Non-pigmented ciliary epithelial cell (primary cell): Measurements from ENCODE around the gene ACTN2.

Source experiments
- DNase-seq: peaks from one replicate; pipeline ENCODE4 v3.0.0-alpha.2; 2010; ENCODE audit warnings: low read depth

ACTN2 gene

DNA sequence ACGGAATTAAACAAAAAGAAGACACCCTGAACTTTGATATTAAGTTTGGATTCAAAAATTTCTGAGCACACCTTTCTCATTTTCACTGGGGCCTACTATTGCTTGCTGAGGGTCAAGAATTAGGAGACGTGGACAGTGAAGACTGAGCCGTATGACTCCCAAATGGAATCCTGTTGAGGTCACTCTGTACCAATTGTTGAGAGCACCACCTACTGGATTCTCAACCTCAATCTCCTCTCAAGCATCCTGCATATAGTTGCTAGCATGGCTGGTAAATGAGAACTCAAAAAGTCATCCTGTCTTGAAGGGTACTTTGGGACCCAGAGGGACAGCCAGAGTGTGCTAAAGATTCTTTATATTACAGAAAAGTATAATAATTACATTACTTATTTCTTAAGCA lies 88.6 kb downstream of the ACTN2 start:
- DNase-seq = no peak

DNA sequence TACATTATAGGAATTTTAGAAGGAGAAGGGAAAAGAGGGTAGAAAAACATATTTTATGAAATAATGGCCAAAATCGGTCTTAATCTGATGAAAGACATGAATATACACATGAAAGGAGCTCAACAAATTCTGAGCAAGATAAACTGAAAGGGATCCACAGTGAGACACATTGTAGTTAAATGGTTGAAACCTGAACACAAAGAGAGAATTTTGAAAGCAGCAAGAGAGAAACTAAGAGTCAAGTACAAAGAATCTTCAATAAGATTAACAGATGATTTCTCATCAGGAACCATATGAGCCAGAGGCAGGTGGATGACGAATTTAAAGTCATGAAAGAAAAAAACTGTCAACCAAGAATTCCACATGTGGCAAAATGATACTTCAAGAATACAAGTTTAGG lies 93.0 kb downstream of the ACTN2 start:
- DNase-seq = no peak

DNA sequence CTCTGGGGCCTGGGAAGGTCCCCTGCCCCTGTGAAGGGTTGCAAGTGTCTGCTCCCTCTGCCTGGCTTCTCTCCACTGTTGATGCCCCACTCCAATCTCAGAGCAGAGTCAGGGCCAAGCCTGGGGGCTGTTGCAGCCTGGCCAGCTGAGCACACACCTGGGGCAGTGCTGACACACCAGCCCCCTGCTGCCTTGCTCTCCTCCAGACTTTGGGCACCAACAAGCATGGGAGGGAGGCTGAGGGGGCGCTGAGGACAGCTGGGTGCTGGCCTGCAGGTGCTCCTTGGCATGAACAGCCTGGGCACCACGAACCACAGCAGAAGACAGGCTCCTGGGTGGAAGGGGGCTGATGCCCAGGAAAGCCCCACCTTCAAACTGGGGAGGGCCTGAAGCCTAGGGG lies 99.2 kb downstream of the ACTN2 start:
- DNase-seq = no peak

DNA sequence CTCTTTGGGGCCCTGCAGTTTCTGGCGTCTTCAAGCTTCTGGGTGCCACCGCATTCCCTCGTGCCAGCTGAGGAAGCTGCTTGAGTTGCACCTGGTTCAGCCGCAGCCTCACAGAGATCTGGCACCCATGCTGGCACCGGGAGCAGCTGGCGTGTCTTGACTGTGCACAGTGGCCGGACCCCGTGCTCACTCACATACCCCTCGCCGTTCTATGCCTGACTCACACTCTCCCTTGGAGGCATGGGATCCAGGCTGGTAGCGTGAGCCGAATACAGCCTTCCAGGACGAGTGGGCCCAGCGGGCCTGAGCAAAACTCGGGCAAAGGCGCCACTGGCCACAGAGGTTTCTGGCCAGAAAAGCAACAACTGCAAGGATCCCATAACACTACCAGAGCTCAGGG lies 100.2 kb downstream of the ACTN2 start:
- DNase-seq = no peak

DNA sequence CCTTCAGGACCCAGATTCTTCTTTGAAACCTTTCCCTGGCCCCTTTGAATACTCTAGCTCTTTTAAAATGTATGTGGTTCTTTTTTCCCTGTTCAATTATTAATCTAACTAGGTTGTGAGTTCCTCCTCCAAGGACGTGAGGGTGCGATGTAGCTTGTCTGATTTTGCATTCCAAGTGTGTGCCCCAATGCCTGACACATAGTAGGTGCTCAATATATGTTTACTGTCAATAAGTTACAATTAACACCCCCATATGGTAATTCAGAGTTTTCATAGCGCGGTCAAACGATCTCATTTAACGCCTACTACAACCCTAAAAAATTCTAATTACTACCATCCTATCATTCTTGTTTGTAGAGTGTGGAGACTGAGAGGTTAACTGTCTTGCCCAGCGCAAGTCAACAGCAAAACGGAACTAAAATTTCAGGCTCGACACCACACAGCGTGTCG lies 108.3 kb downstream of the ACTN2 start:
- no peak for DNase-seq

DNA sequence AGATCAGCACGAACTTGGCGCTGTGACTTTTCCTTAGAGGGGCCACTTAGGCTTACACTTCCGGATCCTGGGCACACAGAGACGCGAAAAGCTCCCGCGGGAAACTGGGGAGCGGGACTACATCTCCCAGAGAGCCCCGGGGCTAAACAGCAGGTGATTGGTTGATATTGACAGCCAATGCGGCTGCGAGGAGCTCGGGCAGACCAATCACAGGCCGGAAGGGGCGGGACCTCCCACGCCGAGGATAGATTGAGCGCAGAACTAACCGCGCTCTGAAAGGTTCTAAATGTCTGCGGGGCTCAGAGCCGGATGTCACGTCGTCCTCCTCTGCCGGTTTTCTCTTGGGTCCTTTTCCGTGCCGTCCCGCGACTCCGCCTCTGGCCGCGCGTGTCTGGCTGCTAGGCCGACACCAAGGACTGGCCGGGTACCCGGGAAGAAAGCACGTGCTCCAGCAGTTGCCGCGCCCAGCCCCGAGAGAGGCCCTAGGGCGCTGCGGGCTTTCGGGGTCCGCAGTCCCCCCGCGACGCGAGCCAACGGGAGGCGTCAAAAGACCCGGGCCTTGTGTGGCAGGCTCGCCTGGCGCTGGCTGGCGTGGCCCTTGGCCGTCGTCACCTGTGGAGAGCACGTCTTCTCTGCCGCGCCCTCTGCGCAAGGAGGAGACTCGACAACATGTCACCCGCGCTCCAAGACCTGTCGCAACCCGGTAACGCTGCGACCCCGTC lies 108.9 kb downstream of the ACTN2 start, which contains the start of gene MTR:
TSS of gene MTR (plus strand) at position 258 of the 722 bp plus-strand sequence. CDS start at position 670, 412 bp downstream.
- DNase-seq = peak; percentile 85

DNA sequence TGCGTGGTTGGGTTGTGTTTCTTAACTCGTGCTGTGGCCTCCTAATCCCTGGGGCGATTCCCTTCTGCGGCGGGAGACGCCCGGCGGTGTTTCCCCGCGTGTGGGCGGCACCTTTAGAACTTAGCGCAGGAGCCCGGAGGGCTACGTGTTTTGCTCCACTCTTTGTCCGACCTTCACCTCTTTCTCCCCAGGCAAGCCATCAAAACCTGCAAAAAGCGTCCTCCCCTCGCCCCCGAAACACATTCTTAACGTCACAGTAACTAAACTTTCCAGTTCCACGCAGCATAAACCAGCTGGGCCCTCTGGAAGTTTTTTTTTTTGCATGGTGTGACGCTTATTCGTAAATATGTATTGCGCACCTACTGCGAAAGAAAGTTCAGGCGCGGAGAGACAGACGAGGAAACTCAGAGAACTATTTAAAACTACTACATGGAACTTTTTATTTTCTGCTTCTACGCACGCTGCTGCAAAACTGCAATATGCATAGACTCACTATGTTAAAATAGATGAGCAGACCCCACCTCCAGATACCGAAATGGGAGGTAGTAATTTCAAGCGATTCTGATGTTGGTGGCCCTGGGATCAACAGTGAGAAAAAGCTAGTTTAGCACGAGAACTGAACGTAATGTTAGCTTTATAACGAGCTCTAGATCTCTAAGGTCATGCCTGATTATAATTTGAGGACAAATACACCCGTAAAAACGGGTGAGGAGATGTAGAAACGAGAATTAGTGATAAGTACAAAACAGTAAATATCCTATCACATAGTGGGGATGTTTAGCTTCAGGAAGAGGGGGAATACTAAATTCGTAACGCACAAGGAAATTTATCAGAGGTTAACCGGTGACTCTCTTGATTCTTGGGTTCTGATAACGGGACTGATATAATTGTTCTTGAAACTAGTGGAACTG lies 109.7 kb downstream of the ACTN2 start:
- no peak for DNase-seq

DNA sequence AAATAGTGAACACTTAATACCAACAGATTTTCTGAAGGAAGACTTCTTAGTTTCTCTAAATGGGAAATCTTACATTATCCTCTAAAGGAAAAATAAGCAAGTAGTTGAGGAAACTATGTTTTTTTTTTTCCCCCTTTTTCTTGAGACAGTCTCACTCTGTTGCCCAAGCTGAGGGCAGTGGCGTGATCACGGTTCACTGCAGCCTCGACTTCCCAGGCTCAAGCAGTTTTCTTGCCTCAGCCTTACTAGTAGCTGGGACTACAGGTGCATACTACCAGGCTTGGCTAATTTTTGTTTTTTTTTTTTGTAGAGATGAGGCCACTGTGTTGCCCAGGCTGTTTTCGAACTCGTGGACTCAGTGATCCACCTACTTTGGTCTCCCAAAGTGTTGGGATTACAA lies 112.7 kb downstream of the ACTN2 start:
- no peak for DNase-seq

DNA sequence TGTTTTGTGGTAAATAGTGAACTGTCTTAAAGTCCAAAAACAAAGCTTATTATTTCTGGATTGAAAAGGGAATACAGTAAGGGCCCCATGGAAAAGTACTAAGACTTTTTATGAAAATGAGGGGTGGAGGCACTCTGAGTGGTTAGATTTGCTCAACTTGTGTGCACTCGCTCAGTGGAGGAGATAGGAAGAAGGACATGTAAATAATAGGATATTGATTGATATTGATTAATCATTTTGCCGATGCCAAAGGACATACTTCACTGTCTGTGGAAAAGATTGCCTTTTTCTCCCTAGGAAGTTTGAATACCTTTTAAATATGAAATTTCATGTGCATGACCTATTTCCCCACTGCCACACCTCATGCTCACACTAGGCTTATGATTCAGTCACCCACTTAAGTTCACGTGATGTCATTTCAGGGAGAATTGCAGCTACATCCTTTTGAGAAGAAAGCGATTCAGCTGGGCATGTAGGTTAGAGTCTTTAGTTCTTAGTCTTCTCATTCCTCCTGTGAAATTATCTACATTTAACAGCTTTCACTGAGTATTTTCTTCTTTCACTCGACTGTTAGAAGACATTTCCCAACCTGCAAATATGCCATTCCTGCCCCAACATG lies 113.8 kb downstream of the ACTN2 start:
- DNase-seq = no peak

DNA sequence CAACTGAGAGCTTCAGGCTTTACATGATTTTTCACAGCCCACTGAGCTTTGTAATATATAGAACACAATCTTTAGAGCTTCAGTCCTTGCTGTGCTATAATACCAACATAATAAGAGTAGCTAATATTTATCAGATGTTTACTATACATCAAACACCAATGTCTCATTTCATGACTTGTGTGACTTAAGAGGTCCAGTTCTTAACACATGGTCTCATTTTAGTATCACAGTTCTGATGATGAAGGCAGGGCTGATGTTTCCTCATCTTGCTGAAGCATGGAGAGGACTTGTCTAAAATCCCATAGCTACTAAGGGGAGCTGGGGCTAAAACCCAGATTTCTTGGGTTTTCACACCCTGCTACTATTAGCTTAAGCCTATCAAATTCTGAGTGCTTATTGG lies 114.3 kb downstream of the ACTN2 start:
- DNase-seq = no peak

DNA sequence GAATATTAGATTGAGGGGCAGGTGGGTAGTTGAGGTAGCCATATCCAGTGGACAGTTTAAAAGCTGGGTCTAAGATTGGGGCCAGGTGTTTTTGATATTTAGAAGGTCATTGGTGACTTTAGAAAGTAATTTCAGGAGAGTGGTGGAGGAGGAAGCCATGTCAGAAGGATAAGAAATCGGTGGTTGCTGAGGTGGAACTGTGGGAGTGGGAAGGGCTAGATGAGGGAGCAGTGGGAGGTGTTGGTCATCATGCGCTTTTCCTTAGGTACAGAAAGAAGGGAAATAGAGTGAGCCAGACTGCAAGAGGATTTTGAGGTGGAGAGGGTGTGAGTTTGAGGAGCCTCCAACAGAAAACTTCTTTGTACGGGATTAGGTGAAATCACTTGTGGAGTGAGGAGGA lies 116.0 kb downstream of the ACTN2 start:
- no peak for DNase-seq

DNA sequence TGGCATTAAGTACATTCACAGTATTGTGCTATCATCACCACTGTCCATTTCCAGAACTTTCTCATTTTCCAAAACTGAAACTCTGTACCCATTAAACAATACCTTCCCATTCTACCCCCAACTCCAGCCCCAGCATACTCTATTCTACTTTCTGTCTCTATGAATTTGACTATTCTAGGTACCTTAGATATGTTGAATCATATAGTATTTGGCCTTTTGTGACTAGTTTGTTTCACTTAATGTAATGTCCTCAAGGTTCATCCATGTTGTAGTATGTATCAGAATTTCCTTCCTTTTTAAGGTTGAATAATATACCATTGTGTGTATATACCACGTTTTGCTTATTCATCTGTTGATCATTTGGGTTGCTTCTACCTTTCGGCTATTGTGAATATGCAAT lies 120.3 kb downstream of the ACTN2 start:
- no peak for DNase-seq

DNA sequence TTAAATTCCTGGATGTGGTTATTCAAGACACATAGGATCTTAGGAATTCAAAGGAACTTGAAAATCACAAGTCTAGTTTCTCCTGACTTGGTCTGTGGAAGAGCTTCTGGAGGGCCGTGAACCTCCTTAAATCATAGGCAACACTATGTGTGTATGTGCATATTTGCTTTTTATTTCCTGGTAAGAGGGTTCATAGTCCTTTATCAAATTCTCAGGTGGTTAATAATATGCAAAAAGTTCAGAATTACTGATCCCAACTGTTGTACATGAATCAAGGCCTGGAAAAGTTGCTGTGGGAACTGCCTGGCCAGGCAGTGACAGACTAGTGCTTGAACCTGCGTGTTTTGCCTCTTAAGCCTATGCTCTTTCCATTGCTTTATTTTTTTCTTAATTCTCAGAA lies 121.7 kb downstream of the ACTN2 start:
- no peak for DNase-seq

DNA sequence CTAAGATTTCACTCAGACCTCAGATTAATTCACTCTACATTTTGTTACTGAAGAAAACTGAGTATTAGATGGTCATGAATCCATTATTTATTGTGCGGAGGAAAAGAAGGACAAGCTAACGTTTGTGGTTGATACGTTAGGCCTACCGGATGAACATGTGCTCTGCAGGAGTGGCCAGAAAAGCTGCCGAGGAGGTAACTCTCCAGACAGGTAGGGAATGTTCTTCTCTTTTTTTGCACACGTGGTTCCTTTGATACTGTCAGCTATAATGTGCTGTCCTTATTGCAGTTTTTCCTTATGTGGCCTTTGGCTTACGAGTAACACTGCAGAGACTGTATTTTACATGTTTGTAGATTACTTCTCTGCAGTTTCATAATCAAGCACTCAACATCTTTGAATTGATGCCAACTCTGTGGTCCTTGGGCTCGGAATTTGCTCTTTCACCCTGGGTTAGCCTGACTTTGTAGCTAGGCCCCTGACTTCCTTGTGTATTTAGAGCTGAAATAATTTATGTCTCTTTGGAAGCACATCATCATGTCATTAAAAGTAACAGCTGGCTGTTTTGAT lies 122.3 kb downstream of the ACTN2 start:
- DNase-seq = no peak

DNA sequence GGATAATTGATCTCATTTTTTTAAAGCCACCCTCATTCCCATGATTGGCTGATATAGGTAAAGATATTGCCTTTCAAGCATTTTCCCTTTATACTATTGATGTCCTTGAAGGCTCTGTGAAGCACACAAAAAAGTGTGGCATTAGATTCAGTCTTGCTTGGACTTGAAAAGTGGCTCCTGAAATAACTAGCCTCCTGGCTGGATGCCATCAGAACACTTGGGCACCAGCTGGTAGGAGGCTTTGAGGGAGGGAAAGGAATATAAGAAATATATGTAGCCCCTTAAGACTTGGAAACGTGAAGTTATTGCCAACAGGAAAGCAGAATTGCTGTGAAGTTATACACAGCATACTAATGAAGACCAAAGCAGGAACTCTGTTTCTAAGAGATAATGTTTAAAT lies 122.8 kb downstream of the ACTN2 start:
- no peak for DNase-seq

DNA sequence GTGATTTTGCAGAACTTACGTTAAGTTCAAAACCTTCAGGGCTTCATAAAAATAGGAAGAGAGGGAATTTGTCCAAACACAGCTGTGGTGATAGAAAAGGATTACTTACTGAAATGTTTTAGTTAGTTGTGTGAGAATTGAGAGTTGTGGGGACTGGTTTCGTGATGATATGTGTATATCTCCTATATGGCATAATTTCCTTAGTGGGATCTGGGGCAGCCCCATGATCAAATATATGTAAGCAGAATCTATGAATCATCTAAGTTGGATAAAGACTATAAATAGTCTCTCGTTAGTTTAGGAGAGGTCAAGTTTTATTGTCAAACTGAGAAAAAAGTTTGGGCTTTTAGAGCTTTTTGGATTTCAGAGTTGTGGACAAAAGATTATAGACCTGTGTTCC lies 123.7 kb downstream of the ACTN2 start:
- no peak for DNase-seq

DNA sequence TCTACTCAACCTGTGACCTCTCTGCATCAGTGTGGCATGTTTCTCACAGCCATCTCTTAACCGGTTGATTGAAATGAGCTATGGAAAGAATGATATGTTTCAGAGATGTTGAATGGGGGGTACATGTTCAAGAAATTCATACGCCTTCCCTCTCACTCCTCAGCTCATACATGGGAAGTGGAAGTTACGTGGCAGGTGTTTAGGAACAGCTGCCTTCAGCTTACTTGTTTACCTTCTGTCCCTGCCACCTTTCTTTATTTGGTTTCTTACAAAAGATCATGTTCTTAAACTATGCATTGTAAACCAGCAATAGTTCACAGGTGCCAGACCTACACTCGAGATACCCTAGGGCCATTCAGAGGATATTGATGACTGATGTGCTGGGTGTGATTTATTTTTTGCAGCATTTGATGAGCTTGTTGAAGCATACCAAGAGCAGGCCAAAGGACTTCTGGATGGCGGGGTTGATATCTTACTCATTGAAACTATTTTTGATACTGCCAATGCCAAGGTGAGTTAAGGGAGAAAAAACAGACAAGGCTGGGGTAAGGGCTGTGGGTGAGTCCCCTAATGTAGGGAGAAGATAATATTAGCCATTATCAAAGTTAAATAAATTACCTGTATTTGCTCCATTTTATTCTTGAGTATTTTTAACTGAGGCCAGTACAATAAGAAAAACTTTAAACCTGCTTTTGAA lies 126.2 kb downstream of the ACTN2 start:
- no peak for DNase-seq
